WTC11 (cell line): ENCODE results near the gene PCNA. TPM values are rescaled to one million over a fixed set of nuclear protein-coding genes. Genes with fewer than 3 reads are reported as not detected.

Source experiments
- ATAC-seq: fragments of 200-7000 bp; cut with Tn5 transposase; 2 replicates; pipeline ENCODE4 v1.10.0; 2021; ENCODE audit warnings: mild to moderate bottlenecking, moderate library complexity
- CTCF ChIA-PET: fragments of 300-600 bp; sonication (Branson Sonifier 250); formaldehyde crosslinking; loops from one replicate; lab custom pipeline; 2021; ENCODE audit warnings: antibody characterized with exemption; lab: Charles Lee
- POLR2A ChIA-PET: fragments of 350-600 bp; sonication (Branson Sonifier 250); formaldehyde crosslinking; loops from one replicate; lab custom pipeline; 2021; ENCODE audit warnings: antibody characterized with exemption; lab: Charles Lee
- DNase-seq: peaks from one replicate; pipeline ENCODE4 v3.0.0; 2021; ENCODE audit warnings: low spot score
- H3K27ac Mint-ChIP-seq: 2 replicates; pipeline ENCODE4 v1.8.0; 2021; ENCODE audit warnings: mixed read lengths
- H3K27me3 Mint-ChIP-seq: 2 replicates; pipeline ENCODE4 v1.8.0; 2021; ENCODE audit warnings: low read depth, mild to moderate bottlenecking, moderate library complexity, mixed read lengths
- H3K36me3 Mint-ChIP-seq: 2 replicates; pipeline ENCODE4 v1.8.0; 2021; ENCODE audit warnings: mixed read lengths
- H3K4me1 Mint-ChIP-seq: 2 replicates; pipeline ENCODE4 v1.8.0; 2022; ENCODE audit warnings: mixed read lengths
- H3K4me3 Mint-ChIP-seq: 2 replicates; pipeline ENCODE4 v1.8.0; 2021; ENCODE audit warnings: mild to moderate bottlenecking, moderate library complexity, mixed read lengths
- H3K9me3 Mint-ChIP-seq: 2 replicates; pipeline ENCODE4 v1.8.0; 2021; ENCODE audit warnings: mixed read lengths
- AFF4 ChIP-seq: sonication (generic); formaldehyde crosslinking; IDR thresholded peaks from 2 replicates; pipeline ENCODE4 v1.8.1; 2023; ENCODE audit warnings: mild to moderate bottlenecking, missing genetic modification reagents, borderline replicate concordance
- CDX4 ChIP-seq: fragments of 250-450 bp; sonication (Bioruptor Pico); IDR thresholded peaks from 2 replicates; pipeline ENCODE4 v1.9.0; 2021; ENCODE audit warnings: moderate library complexity, mild to moderate bottlenecking, inconsistent platforms, borderline replicate concordance
- ESRRA ChIP-seq: sonication (generic); formaldehyde crosslinking; IDR thresholded peaks from 2 replicates; pipeline ENCODE4 v1.8.1; 2022; ENCODE audit warnings: mild to moderate bottlenecking, missing genetic modification reagents, borderline replicate concordance
- GABPB1 ChIP-seq: sonication (generic); formaldehyde crosslinking; IDR thresholded peaks from 2 replicates; pipeline ENCODE4 v1.8.1; 2023; ENCODE audit warnings: mild to moderate bottlenecking, missing genetic modification reagents
- IRF2 ChIP-seq: sonication (generic); formaldehyde crosslinking; IDR thresholded peaks from 2 replicates; pipeline ENCODE4 v1.8.0; 2022; ENCODE audit warnings: low read depth, missing genetic modification reagents, borderline replicate concordance
- NR1H2 ChIP-seq: sonication (generic); formaldehyde crosslinking; IDR thresholded peaks from 2 replicates; pipeline ENCODE4 v1.9.0; 2021; ENCODE audit warnings: mild to moderate bottlenecking, moderate library complexity, missing genetic modification reagents
- PRDM15 ChIP-seq: sonication (generic); formaldehyde crosslinking; IDR thresholded peaks from 2 replicates; pipeline ENCODE4 v1.8.0; 2022; ENCODE audit warnings: missing genetic modification reagents
- PRRX2 ChIP-seq: fragments of 250-450 bp; sonication (Bioruptor Pico); IDR thresholded peaks from 2 replicates; pipeline ENCODE4 v1.8.0; 2021; ENCODE audit warnings: mild to moderate bottlenecking
- STAT6 ChIP-seq: sonication (generic); formaldehyde crosslinking; conservative IDR thresholded peaks from 2 replicates; pipeline ENCODE4 v1.8.1; 2023; ENCODE audit warnings: mild to moderate bottlenecking, low read depth, missing genetic modification reagents, moderate library complexity
- TEAD4 ChIP-seq: sonication (generic); formaldehyde crosslinking; IDR thresholded peaks from 2 replicates; pipeline ENCODE4 v1.8.0; 2022; ENCODE audit warnings: mild to moderate bottlenecking, missing genetic modification reagents
- ZNF281 ChIP-seq: sonication (generic); formaldehyde crosslinking; IDR thresholded peaks from 2 replicates; pipeline ENCODE4 v1.8.0; 2023; ENCODE audit warnings: mild to moderate bottlenecking, missing genetic modification reagents
- ZNF671 ChIP-seq: fragments of 250-450 bp; sonication (Bioruptor Pico); IDR thresholded peaks from 2 replicates; pipeline ENCODE4 v1.8.0; 2021; ENCODE audit warnings: mild to moderate bottlenecking
- total RNA-seq: library from RNA; stranded (reverse); gene quantifications from 3 replicates; pipeline ENCODE4 v1.2.3, GENCODE V29; 2021

The PCNA gene
- total RNA-seq, 1 experiment from 2014 or later = 262 TPM

GRCh38 chr20:5133998-5134397 lies 14.2 kb upstream of the PCNA start (continued):
- TF ChIP-seq GABPB1 (CRISPR knock-in tag) = no peak
- TF ChIP-seq STAT6 (CRISPR knock-in tag) = no peak

- CTCF ChIA-PET = interaction anchor here (1.0 to 1.9 kb wide), 3 partner anchors 61 to 317 kb away, joined by 3 to 13 read pairs (median 4); no protein-coding TSS in a partner anchor
- POLR2A ChIA-PET = interaction anchor here (0.6 kb wide), 1 partner anchor 185 kb away, joined by 3 read pairs; the partner anchor contains the start of gene PROKR2
- no peaks in the 10 kb centered on the region for H3K9me3 Mint-ChIP-seq
These were observed 11.7 kb upstream of the PCNA start for GRCh38 chr20:5131502-5131901.

More at GRCh38 chr20:5131502-5131901, 11.7 kb upstream of the PCNA start:
- peaks cover 20% of the 10 kb centered on the region for H3K4me1 Mint-ChIP-seq
- H3K36me3 Mint-ChIP-seq = no peaks in the 10 kb centered on the region; the same call in 1 of the 2 replicates
- ATAC-seq (no peak), DNase-seq (no peak)
- H3K27me3 Mint-ChIP-seq = no peaks in the 10 kb centered on the region
- TF ChIP-seq TEAD4 (CRISPR knock-in tag) (no peak), IRF2 (CRISPR knock-in tag) (no peak), ZNF671 (CRISPR knock-in tag) (no peak), PRDM15 (CRISPR knock-in tag) (no peak), PRRX2 (no peak), AFF4 (CRISPR knock-in tag) (no peak), NR1H2 (no peak), ZNF281 (CRISPR knock-in tag) (no peak), CDX4 (CRISPR knock-in tag) (no peak), ESRRA (CRISPR knock-in tag) (no peak)
- no peak overlapping the region for H3K4me3 Mint-ChIP-seq
- peak overlapping the region; percentile 24; the same call in 1 of the 2 replicates for H3K27ac Mint-ChIP-seq
